Endothelial cell of umbilical vein (primary cell): Measurements from ENCODE around the gene FAM210B. TPM values are rescaled to one million over a fixed set of nuclear protein-coding genes. Genes with fewer than 3 reads are reported as not detected.

Experiments
- BruUV-seq: library from RNA; stranded (reverse); fragments of 400-500 nt; replicated peaks from 2 replicates; lab custom pipeline; 2021; lab: Mats Ljungman, UMichigan
- CTCF ChIA-PET: fragments of 300-600, 350-600 bp; sonication (Branson Sonifier 250); formaldehyde crosslinking; loops from one replicate; lab custom pipeline; 2021; ENCODE audit warnings: antibody characterized with exemption, inconsistent platforms; lab: Charles Lee
- POLR2A ChIA-PET: fragments of 300-600, 350-600 bp; sonication (Branson Sonifier 250); formaldehyde crosslinking; loops from one replicate; lab custom pipeline; 2021; ENCODE audit warnings: antibody characterized with exemption, inconsistent platforms; lab: Charles Lee
- DNase-seq: peaks from one replicate; pipeline ENCODE4 v3.0.0-alpha.2; 2011; ENCODE audit warnings: low read depth, low spot score
- FAIRE-seq: peaks from 2 replicates; lab custom pipeline; 2011; peaks lifted over from hg19 to GRCh38; lab: Jason Lieb, UNC
- H2AFZ ChIP-seq: 2 replicates; pipeline ENCODE4 v1.6.0; 2012; ENCODE audit warnings: low read depth, low read length, control low read depth, inconsistent platforms
- H3K27ac ChIP-seq: 2 replicates; pipeline ENCODE4 v1.5.1; 2011; ENCODE audit warnings: low read depth, mild to moderate bottlenecking, control low read depth, low read length, moderate library complexity; ENCODE audit not compliant: insufficient read depth
- H3K27me3 ChIP-seq, 2 experiments: 2 replicates each; pipeline versions ENCODE4 v1.6.0 to v1.6.1; 2011; ENCODE audit warnings: low read length in 2 of 2, mixed read lengths in 1 of 2; ENCODE audit not compliant: control insufficient read depth in 2 of 2, insufficient read depth in 2 of 2
- H3K36me3 ChIP-seq, 2 experiments: 2 replicates in 1 of 2; 3 replicates in 1 of 2; pipeline ENCODE4 v1.5.1; 2011; ENCODE audit warnings: low read length in 2 of 2, mild to moderate bottlenecking in 1 of 2, moderate library complexity in 1 of 2; ENCODE audit not compliant: control insufficient read depth in 2 of 2, insufficient read depth in 2 of 2; ENCODE audit errors: extremely low read depth in 1 of 2
- H3K4me1 ChIP-seq: 3 replicates; pipeline ENCODE4 v1.5.1; 2011; ENCODE audit warnings: mild to moderate bottlenecking, low read length; ENCODE audit not compliant: control insufficient read depth, insufficient read depth; ENCODE audit errors: extremely low read depth
- H3K4me2 ChIP-seq: 2 replicates; pipeline ENCODE4 v1.6.1; 2011; ENCODE audit warnings: low read length, control low read depth, mixed read lengths; ENCODE audit not compliant: insufficient read depth
- H3K4me3 ChIP-seq, 3 experiments: fragments of 200-600 bp in 1 of 3; sonication (generic), shearing (Covaris generic) in 1 of 3; replicated peaks in 1 of 3; 2 replicates each; pipeline ENCODE4 v1.5.1; 2011 to 2016; ENCODE audit warnings: control low read depth in 3 of 3, low read length in 3 of 3, mild to moderate bottlenecking in 2 of 3, inconsistent platforms in 1 of 3, low read depth in 1 of 3, moderate library complexity in 1 of 3; ENCODE audit not compliant: insufficient read depth in 1 of 3
- H3K79me2 ChIP-seq: 2 replicates; pipeline ENCODE4 v1.6.0; 2012; ENCODE audit warnings: low read length, inconsistent platforms; ENCODE audit not compliant: control insufficient read depth, insufficient read depth
- H3K9ac ChIP-seq: replicated peaks from 2 replicates; pipeline ENCODE3; 2011; ENCODE audit warnings: low read length, control low read depth; ENCODE audit not compliant: insufficient read depth; ENCODE audit errors: extremely low read depth
- H3K9me1 ChIP-seq: replicated peaks from 3 replicates; pipeline ENCODE4 v1.6.0; 2011; ENCODE audit warnings: mild to moderate bottlenecking, low read length; ENCODE audit not compliant: control insufficient read depth, insufficient read depth; ENCODE audit errors: extremely low read depth
- H3K9me3 ChIP-seq: replicated peaks from 2 replicates; pipeline ENCODE4 v1.5.1; 2012; ENCODE audit warnings: low read length, inconsistent platforms; ENCODE audit not compliant: control insufficient read depth, insufficient read depth
- H4K20me1 ChIP-seq: replicated peaks from 2 replicates; pipeline ENCODE3; 2011; ENCODE audit warnings: mild to moderate bottlenecking, low read length; ENCODE audit not compliant: control insufficient read depth, insufficient read depth; ENCODE audit errors: extremely low read depth
- GATA2 ChIP-seq: IDR thresholded peaks from 2 replicates; pipeline ENCODE4 v1.7.0; 2011; ENCODE audit warnings: low read depth, mild to moderate bottlenecking, moderate library complexity, mixed read lengths, low read length; ENCODE audit not compliant: insufficient read length, insufficient read depth
- MYC ChIP-seq: IDR thresholded peaks from one replicate; pipeline ENCODE4 v1.6.1; 2011; ENCODE audit warnings: mild to moderate bottlenecking, low read depth, low read length
- POLR2A ChIP-seq: IDR thresholded peaks from 2 replicates; pipeline ENCODE4 v1.6.1; 2012; ENCODE audit warnings: low read depth, mild to moderate bottlenecking, control low read depth, low read length
- POLR2AphosphoS5 ChIP-seq: IDR thresholded peaks from 2 replicates; pipeline ENCODE4 v1.6.1; 2012; ENCODE audit warnings: low read depth, mild to moderate bottlenecking, control low read depth, low read length, moderate library complexity; ENCODE audit not compliant: insufficient read depth
- dilution Hi-C: fragments of 300-500 bp; cut with MboI; formaldehyde crosslinking; loops from one replicate; pipeline ENCODE4 v1.15.0; 2019; ENCODE audit warnings: low sequenced_read_pairs; ENCODE audit not compliant: extremely low pct_ligation_motif_present
- intact Hi-C: fragments of 100-400 bp; cut with micrococcal nuclease; formaldehyde crosslinking; loops from one replicate; pipeline ENCODE4 v1.10.0; 2022
- polyA plus RNA-seq, 4 experiments: library from polyadenylated mRNA; depleted of rRNA in 3 of 4; stranded (reverse) in 3 of 4; unstranded in 1 of 4; fragments of >200 nt; gene quantifications; 2 replicates each; pipeline versions ENCODE4 v1.2.1 to v1.2.3, GENCODE V29; 2011 to 2012; ENCODE audit warnings: missing spikeins in 1 of 4
- total RNA-seq: library from RNA; stranded (reverse); gene quantifications from 2 replicates; pipeline ENCODE4 v1.2.3, GENCODE V29; 2021
- TF ChIP-seq, protein P1 (sequence below): IDR thresholded peaks from 2 replicates; pipeline ENCODE4 v1.6.1; 2011; ENCODE audit not compliant: insufficient read depth, insufficient read length

FAM210B gene
- total and polyA plus RNA-seq, 2 donors (not counting 3 experiments of a cell fraction or from before 2014, with no cell fraction given), result 24.6 to 37.6 TPM

GRCh38 chr20:56322681-56323080, 36.1 kb upstream of the FAM210B start:
- POLR2A ChIA-PET, result no interaction called here
- dilution Hi-C loops, result no loop called here

DNA sequence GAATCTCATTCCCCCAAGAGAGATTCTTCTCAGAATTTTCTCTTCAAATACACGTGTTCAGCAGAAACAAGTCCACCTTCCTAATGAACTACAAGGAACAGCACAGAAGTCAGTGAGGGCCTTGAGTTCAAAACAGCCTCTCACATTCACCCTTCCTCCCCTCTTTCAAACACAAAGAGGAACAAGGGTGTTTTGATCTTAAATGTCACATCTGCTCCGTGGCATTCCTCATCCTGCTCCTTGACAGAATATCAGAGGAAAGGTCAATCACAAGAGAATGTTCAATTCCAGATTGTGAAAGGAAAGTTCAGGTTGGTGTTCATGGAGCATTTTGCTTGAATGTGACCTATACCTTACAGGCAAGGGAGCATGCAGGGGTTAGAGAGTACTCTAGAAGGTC, 35.6 kb upstream of the FAM210B start:
- Histone ChIP-seq H3K9ac (no peak overlapping the region), H3K27ac (no peak overlapping the region), H3K9me3 (no peaks in the 10 kb centered on the region), H3K4me2 (no peak overlapping the region), H3K9me1 (no peaks in the 10 kb centered on the region), H3K27me3 (no peaks in the 10 kb centered on the region), H3K79me2 (no peaks in the 10 kb centered on the region), H3K4me1 (no peaks in the 10 kb centered on the region), H4K20me1 (no peaks in the 10 kb centered on the region), H2AFZ (no peak overlapping the region), H3K36me3 (no peaks in the 10 kb centered on the region), H3K4me3 (no peak overlapping the region)
- no peak for FAIRE-seq
- dilution Hi-C loops, result no loop called here
- TF ChIP-seq MYC (no peak), POLR2A (no peak)
- TF ChIP-seq, protein P1, sequence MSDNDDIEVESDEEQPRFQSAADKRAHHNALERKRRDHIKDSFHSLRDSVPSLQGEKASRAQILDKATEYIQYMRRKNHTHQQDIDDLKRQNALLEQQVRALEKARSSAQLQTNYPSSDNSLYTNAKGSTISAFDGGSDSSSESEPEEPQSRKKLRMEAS, result no peak
- DNase-seq, result no peak
- intact Hi-C loops, result no loop called here
- ChIA-PET CTCF (no interaction called here), POLR2A (no interaction called here)
- BruUV-seq, result no TSS peak

More at GRCh38 chr20:56322681-56323080, 36.1 kb upstream of the FAM210B start:
- FAIRE-seq, result no peak
- H3K4me1 ChIP-seq, result no peaks in the 10 kb centered on the region
- H3K4me3 ChIP-seq, result no peak overlapping the region
- no peak overlapping the region for H3K4me2 ChIP-seq
- no peak overlapping the region for H3K27ac ChIP-seq
- no peaks in the 10 kb centered on the region for H3K9me1 ChIP-seq
- no peak overlapping the region for H2AFZ ChIP-seq
- no peak for DNase-seq
- H3K27me3 ChIP-seq, result no peaks in the 10 kb centered on the region
- H3K9ac ChIP-seq, result no peak overlapping the region
- CTCF ChIA-PET, result no interaction called here
- H4K20me1 ChIP-seq, result no peaks in the 10 kb centered on the region
- TF ChIP-seq, protein P1, result no peak
- no peak for TF ChIP-seq POLR2AphosphoS5
- no peak for TF ChIP-seq GATA2
- no peak for TF ChIP-seq MYC
- no TSS peak for BruUV-seq
- no peaks in the 10 kb centered on the region for H3K36me3 ChIP-seq
- no peaks in the 10 kb centered on the region for H3K9me3 ChIP-seq
- intact Hi-C loops, result no loop called here
- H3K79me2 ChIP-seq, result no peaks in the 10 kb centered on the region
